Right kidney (tissue), 1 donor: ENCODE results near the gene HAPSTR1.

Experiments used
- DNase-seq: peaks from one replicate; pipeline ENCODE4 v3.0.0-alpha.2; 2016

HAPSTR1 gene

GRCh38 chr16:9095656-9096397 lies 4.4 kb downstream of the HAPSTR1 start:
- no peak for DNase-seq

- no peak for DNase-seq
These were observed 5.0 kb downstream of the HAPSTR1 start for GRCh38 chr16:9096416-9096952.

DNA sequence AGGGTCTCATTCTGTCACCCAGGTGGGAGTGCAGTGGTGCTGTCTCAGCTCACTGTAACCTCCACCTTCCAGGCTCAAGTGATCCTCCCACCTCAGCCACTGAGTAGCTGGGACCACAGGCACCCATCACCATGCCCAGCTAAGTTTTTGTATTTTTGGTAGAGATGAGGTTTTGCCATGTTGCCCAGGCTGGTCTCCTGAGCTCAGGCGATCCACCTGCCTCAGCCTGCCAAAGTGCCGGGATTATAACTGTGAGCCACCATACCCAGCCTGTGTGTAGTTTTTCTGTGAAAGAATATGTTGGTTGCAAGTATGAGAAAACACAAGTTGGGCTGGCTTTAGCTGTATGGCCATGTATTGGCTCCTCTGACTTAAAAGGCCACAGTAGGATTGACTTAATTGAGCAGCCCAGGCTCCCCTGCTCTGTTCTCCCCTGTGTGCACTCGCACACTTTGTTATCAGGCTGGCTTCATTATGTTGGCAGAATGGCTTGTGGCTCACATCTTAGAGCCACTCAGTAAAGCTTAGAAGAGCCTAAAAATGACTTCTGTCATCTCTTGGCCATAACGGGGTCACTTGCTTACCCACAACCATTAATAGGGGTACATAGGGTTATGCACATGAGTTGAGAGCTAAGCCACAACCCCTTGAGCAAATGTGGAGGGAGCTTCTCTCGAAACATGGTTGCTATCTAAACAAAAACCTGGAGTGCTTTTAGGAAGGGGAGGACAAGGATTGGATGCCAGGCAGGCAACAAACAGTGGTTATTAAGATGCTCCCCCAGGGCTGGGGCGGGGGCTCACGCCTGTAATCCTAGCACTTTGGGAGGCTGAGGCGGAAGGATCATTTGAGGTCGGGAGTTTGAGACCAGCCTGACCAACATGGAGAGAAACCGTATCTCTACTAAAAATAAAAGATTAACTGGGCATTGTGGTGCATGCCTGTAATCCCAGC lies 6.1 kb downstream of the HAPSTR1 start:
- no peak for DNase-seq

GRCh38 chr16:9098377-9099090 lies 7.1 kb downstream of the HAPSTR1 start:
- DNase-seq: no peak

- no peak for DNase-seq
These were observed 7.7 kb downstream of the HAPSTR1 start for GRCh38 chr16:9099131-9099625.

DNA sequence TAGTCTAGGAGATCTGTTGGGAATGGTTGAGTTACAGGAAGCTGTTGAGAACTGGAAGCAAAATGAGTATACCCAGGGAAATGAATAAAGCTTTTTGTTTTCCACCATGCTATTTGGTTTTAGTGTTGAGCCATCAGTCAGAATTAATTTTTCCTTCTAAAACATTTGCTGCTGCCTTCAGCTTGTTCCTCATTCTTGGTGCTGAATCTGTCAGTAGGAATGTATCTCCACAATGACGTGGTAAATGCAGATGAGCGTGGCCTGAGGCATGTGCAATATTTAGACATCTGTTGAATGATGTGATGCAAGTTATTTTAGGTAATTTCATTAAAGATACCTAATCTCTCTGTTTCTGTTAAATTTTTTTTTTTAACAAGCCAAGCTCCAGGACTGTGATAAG lies 10.9 kb downstream of the HAPSTR1 start:
- DNase-seq: no peak

DNA sequence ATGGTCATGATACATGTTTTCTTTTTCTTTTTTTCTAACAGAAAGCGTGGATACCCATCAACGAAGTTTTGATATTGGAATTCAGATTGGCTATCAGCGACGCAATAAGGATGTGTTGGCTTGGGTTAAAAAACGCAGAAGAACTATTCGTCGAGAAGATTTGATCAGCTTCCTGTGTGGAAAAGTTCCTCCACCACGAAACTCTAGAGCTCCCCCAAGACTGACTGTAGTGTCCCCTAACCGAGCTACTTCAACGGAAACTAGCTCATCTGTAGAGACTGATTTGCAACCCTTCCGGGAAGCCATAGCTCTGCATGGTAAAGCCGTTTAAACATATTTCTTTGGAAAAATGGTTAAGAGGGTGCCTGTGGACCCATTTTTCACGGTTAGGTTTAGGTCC lies 11.5 kb downstream of the HAPSTR1 start:
- DNase-seq: no peak

DNA sequence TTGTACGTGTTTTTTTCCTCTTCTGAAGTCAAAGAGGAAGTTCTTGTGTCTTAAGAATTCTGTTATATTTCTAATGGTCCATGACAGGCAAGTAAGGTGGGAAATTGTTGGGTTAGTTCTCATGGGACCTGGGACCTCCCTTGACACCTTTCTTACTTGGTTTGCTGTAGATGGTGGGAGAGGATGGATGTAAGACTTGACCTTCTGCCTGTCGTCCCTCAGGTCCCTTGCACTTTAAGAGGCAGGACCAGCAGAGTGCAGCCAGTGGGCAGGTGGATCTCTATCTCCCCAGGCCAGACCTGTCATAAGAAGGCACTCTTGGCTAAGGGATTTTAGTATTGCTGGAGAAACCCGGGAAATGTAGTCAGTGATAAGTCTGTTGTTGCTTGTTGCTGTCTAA lies 12.1 kb downstream of the HAPSTR1 start:
- no peak for DNase-seq

DNA sequence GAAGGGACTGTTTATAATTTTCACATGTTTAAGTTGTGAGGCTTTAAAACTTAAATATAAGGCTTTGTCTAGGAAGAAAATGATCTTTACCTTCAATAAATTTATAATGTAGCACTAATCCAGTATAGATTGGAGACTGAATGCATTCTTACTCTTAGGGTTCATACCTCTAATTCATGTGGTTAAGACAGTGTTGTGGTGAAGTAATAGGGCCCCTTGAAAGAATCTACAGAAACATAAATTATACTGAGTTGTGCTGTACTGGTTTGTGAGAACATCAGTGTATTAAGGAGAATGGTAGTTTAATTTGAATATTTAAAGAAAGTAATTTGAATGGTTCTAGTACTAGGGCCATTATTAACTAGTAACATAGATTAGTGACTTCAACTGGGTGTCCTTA lies 13.7 kb downstream of the HAPSTR1 start:
- DNase-seq: no peak

GRCh38 chr16:9107025-9107970 lies 15.9 kb downstream of the HAPSTR1 start:
- no peak for DNase-seq

DNA sequence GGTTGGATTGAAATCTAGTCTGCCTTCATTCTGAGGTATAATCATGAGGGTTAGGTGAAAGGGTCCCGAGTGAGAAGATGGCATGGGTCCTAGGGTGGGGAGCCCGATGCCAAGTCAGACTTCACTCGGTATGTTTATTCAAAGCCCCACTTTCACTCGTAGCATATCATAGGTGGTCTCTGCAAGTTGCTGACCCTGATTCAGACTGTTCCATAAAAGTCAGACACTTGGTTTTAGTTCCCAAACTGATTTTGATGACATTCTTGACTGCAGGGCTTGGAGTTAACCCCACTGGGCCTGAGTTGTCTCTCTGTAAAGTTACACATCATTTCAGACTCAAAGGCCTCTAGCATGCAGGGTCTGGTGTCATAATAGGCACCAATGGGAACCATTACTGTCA lies 17.8 kb downstream of the HAPSTR1 start:
- no peak for DNase-seq

DNA sequence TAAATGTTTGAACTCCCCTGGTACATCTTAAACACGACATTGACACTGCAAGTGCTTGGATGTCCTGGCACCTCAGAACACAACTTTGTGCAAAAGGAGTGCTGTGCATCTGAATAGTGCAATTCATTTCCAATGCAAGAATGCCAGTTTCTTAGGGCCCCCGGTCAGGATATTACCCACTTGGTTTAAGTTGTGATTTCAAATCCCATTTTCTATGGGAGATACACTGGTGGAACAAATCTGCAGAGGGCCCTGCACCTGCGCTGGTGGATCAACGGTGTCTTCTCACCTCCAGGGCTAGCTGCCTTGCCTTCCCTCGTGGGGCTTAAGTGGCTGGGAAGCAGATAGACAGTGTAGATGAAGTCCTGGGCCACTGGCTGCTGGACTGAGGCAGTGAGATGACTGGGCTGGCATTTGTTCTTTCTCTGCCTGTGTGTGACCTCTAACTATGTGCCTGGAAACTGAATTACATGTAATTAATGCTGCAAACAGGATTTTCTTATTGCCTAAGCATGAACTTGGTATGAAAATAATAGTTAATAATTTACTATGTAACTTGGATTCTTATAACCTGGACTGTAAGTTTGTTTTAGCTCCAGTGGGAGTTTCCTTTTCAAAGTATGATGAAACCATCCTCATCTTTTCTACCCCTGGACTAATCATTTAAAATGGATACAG lies 20.9 kb downstream of the HAPSTR1 start:
- no peak for DNase-seq

DNA sequence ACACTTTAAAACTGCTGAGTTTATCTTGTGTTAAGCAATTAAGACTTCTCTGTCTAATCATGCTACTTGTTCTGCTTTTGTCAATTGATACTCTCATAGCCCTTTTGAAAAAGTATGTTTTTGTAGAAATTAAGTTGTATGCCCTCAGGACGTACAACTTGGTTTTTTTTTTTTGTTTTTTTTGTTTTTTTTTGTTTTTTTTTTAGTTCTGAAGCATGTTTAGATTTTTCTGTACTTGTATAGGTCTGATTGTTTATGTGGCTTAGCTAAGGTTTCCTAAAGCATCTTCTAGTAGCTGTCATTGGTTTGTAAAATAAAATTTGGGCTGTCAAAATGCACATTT lies 21.4 kb downstream of the HAPSTR1 start:
- DNase-seq: no peak

DNA sequence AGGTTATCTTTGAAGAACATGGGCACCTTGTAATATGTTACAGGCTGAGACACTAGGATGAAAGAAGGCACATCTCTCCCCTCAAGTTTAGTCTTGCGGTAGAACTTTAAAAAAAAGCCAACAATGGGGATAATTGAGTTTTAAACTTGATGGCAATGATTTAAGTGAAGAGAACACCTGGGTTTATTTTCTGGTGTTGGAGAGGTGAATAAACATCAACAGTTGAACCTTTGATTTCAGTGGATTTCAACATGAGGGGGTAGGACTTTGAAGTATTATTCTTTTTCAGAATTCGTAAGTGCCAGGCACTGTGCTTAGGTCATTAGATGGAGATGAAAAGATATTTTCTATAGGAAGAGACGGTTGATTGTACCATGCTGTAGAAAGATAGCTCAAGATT lies 22.3 kb downstream of the HAPSTR1 start:
- DNase-seq: no peak

DNA sequence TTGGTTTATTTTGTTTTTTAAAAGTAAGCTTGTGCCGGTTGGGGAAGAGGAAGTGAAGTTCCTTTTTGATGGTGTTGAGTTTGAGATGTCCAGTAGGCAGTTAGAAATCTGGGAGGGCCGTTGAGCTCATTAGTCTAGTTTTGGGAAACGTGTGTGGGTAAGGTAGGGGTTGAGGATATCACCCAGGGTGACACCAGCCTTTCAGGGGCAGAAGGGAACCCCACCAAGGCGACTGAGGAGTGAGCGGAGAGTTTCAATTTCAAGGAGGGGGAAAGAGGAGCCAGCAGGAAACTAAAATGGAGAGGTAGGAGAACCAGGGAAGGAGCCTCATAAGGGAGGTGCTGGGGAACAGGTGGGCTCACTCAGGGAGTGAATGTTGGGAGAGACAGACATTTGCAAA lies 22.7 kb downstream of the HAPSTR1 start:
- DNase-seq: no peak

DNA sequence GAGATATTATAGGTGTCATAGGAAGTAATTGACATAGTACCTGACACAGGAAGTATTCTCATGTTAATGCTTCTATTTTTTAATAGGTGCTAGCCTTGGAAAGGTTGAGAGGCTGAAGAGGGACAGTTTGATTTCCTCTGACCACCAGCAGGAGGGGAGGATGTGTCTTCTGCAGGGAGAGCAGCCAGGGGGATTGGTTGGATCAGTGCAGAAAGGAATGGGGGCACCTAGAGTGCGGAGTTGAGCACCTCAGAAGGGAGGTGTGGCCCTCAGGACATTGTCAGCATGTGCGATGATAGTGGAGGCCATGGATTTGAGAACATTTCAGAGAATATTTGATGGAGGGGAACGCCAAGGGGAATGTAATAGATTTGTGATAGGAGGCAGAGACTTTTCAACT lies 23.4 kb downstream of the HAPSTR1 start:
- no peak for DNase-seq

GRCh38 chr16:9115277-9115676 lies 23.8 kb downstream of the HAPSTR1 start:
- no peak for DNase-seq

DNA sequence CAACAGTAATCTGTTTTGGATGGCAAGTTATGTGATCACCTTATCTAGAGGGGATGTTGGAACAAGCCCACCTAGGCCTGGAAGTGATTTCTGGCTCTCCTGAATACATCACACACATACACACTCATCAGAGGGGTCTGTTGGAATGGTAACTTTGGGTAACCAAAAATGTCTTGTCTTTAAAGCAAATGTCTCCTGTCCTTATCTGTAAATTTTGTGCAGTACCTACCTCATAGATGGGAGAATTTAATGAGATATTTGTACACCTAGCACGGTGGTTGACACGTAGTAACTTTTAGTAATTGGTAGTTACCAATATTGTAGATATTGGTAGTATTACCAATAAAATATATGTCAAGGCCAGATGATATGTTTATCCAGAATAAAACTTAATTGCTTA lies 24.7 kb downstream of the HAPSTR1 start:
- DNase-seq: no peak

DNA sequence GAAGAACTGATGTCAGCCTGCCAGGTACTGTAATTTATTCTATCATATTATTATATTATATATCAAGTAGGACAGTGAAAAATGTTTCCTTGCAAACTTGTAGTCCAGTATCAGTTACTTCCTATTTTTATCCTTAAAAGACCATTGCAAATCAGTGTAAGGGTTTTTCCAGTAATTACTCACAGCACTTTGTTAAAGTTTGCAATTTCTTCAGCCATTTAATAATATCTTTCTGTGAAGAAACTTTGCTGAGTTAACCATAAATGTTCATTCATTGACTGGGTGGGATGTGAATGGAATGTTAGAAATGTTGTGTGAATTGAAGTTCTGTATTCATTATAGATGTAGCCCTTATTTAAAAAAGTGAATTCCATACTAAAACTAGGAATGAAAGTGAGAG lies 26.7 kb downstream of the HAPSTR1 start:
- no peak for DNase-seq

DNA sequence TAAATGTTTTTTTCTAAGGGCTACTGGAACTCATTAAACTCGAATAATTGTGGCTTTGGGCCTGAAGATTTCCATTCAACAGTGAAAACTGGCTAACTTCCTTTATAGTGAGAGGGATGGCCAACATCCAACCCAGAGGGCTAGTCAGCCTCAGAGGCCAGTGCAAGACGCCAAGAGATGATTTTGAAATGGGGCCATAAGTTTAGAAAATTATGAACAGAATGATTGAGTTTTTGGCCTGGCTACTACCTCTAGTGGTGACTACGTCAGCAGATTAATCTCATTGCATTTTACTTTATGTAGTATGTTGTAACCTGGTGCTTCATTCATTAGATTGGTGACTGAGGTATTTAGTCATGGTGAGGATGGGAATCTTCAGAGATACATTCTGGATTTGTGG lies 28.4 kb downstream of the HAPSTR1 start:
- DNase-seq: no peak

DNA sequence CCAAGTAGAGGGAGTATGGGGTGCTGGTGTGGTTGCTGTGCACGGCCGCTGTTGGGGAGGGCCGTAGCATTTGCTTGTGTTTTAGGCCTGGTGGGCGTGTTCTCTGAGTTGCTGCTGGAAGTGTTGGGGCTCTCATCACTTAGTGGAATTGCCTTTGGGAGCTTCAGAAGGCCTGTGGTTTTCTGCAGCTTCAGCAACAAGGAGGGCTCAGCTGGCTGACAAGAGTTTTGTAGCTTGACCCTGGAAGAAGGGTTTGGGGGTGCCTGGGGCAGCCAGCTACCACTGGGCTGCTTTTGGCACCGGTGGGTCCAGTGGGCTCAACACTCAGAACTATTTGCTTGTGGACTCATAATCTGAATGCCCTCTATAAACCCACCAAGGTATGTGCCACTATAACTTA lies 30.9 kb downstream of the HAPSTR1 start:
- DNase-seq: no peak
